Measurements from ENCODE around the gene TSN. TPM values are rescaled to one million over a fixed set of nuclear protein-coding genes. Genes with fewer than 3 reads are reported as not detected.
A peak's percentile ranks its signal among the peaks of the same experiment; 100 is the strongest.

TSN gene
- total and polyA plus RNA-seq, 10 of the 15 experiments (the other 5 are each of a cell fraction or from before 2014, with no cell fraction given): 45.6 to 102 (median 59.2) TPM

GRCh38 chr2:121755237-121756111, at the start of gene TSN (continued):
- TF ChIP-seq USF2 (IDR thresholded peaks at IDR 0.05; ENCODE audit: borderline replicate concordance, low read depth, low read length) (peak; percentile 80), BHLHE40 (IDR thresholded peaks at IDR 0.05; ENCODE audit: borderline replicate concordance in 1 of 2, low read depth in 2 of 2, low read length in 1 of 2) (peak in 1 of 2 experiments; percentile 78; a peak in 2 of 4 replicates), SMAD1 (IDR thresholded peaks at IDR 0.05; ENCODE audit: low read depth, partially characterized antibody) (no peak), ZBTB11 (CRISPR knock-in tag; IDR thresholded peaks at IDR 0.05) (no peak), MYB (IDR thresholded peaks at IDR 0.05; ENCODE audit: borderline replicate concordance, low read depth, low read length) (peak; percentile 100), TCF7 (IDR thresholded peaks at IDR 0.05; ENCODE audit: borderline replicate concordance) (no peak), TBL1XR1 (IDR thresholded peaks at IDR 0.05; ENCODE audit: low read depth, low read length) (no peak), ZBTB33 (IDR thresholded peaks at IDR 0.05) (peak; percentile 99), ETV6 (conservative IDR thresholded peaks at IDR 0.05 in 1 of 2, IDR thresholded peaks at IDR 0.05 in 1 of 2; ENCODE audit: borderline replicate concordance in 1 of 2, low read depth in 1 of 2) (no peak), CBFB (IDR thresholded peaks at IDR 0.05; ENCODE audit: low read depth) (peak; percentile 78; the same call in 1 of the 2 replicates), CUX1 (IDR thresholded peaks at IDR 0.05; ENCODE audit: insufficient replicate concordance, low read depth, low read length) (no peak), SREBF2 (IDR thresholded peaks at IDR 0.05; ENCODE audit: low read length) (no peak), RCOR1 (conservative IDR thresholded peaks at IDR 0.05; ENCODE audit: low read depth, low read length) (no peak), SUPT20H (IDR thresholded peaks at IDR 0.05; ENCODE audit: borderline replicate concordance, control insufficient read depth, low read depth, low read length) (no peak), PAX8 (IDR thresholded peaks at IDR 0.05) (no peak)
